Measurements from ENCODE around the gene TPGS2.
"Not testable (repeated sequence)": the region's sequence is repeated elsewhere in the genome, so short reads cannot be mapped to it uniquely, and the experiment has no call there.

TPGS2 gene

GRCh38 chr18:36777566-36777965, 51.2 kb downstream of the TPGS2 start:
- DNase-seq (ENCODE audit: low read depth in 3 of 3, low spot score in 1 of 3): no peak

DNA sequence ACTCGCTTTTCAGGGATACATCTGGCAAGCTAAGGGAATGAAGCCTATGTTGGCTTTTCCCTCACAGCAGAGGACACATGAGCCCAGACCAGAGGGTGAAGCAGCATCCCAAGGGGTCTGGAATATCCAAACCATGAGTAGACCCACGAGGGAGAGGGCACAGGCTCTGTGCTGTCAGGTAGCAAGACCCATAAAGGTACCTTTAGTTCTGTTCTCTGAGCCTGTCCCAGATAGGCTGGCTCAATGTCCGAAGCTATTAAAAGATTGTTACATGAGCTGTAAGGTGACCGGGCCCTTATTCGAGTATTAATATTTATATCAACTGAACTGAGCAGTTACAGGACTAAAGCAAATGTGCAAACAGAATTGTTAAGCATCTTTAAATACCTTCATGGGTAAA, 52.2 kb downstream of the TPGS2 start:
- DNase-seq (ENCODE audit: low read depth in 3 of 3, low spot score in 1 of 3): no peak

- no peak for DNase-seq (ENCODE audit: low read depth in 3 of 3, low spot score in 1 of 3)
Measured at GRCh38 chr18:36775396-36775795, 53.4 kb downstream of the TPGS2 start.

- DNase-seq (ENCODE audit: low read depth in 3 of 3, low spot score in 1 of 3): no peak
Measured at GRCh38 chr18:36772241-36772723, 56.5 kb downstream of the TPGS2 start.

DNA sequence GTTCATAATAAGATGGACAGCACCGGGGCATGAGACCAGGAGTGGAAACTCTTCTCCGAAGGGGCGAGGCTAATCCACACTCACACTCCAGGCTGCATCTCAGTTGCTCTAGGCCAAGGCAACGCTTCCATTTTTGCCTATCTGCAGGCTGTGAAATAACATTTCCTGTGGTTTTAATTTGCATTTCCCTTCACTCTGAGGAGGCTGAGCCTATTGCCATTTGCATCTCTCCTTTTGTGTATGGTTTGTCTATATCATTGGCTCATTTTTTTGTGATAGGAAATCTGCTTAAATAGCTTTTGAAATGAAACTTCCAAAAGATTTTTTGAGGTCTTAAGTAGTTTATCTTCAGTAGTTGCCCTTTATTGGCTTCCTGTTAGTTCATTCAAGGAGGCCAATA, 57.6 kb downstream of the TPGS2 start:
- DNase-seq (ENCODE audit: low read depth in 3 of 3, low spot score in 1 of 3): no peak

DNA sequence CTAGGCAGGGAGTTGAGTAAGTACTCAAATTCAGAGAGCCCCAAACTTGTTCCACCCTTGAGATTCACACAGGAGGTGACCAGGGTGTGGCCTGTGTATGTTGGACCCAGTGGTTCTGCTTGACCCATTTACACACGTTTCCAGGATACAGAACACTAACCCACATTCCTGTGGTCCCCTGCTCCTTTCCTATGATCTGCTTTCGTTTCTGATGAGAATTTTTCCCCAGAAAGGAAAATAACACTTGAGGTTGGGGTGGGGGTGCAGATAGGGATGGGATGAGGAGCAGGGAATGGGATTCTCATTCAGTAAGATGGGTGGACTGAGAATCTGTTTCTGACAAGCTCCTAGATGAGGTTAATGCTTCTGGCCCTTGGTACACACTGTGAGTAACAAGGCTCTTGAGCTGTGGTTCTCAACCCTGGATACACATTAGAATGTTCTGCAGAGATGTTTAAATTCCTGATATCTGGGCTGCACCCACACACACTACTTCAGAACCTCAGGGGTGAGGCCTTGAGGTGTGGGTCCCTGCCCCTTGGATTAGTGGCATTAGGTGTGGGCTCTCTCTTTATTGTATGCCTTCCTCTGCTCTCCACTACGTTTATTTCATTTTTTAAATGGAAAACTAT, 58.4 kb downstream of the TPGS2 start:
- no peak for DNase-seq (ENCODE audit: low read depth in 3 of 3, low spot score in 1 of 3)

DNA sequence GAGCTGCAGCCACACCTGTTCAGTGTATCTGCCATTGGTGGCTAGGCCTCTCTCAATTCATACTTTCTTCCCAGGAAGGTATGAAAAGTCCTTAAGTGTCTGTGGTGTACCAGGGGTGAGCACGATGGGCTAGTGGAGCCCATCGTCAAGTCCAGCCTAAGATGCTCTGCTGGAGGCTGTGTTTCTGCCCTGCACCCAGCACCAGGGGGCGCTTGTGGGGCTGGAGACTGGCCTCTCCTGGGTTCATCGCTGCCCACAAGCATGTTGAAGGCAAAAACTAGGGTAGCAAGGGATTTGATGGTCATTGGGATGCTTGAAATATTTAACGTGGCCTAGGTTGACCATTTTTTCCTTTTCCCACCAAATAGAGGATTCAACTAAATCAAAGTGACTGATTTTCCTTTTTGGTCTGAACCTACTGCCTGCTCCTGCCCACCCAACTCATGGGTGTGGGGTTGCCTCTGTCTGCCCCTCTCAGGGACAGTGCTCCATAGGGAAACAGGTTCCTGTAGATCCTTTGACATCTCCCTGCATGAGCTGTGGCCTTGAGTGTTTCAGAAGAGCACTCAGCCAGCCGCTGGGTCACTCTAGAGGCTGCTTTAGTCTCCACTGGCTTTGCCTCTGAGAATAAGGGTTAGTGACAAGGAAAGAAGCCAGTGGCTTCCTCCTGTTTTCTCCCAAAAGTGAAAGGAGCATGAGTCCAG, 59.0 kb downstream of the TPGS2 start:
- DNase-seq (ENCODE audit: low read depth in 3 of 3, low spot score in 1 of 3): no peak

DNA sequence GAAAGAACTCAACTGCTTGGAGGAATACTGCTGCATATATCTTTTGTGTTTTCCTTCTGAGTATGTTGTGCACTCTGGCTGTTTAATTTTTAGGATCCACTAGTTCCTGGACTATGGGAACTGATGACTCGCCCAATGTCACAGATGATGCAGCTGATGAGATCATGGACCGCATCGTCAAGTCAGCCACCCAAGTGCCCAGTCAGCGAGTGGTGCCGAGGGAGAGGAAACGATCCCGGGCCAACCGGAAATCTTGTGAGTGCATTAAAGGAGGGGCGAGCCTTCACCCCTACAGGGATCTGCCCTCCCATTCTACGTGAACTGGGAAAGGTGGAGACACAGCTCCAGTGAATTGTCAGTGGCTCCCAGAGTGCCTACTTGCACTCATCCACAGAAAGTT, 59.6 kb downstream of the TPGS2 start:
- no peak for DNase-seq (ENCODE audit: low read depth in 3 of 3, low spot score in 1 of 3)

DNA sequence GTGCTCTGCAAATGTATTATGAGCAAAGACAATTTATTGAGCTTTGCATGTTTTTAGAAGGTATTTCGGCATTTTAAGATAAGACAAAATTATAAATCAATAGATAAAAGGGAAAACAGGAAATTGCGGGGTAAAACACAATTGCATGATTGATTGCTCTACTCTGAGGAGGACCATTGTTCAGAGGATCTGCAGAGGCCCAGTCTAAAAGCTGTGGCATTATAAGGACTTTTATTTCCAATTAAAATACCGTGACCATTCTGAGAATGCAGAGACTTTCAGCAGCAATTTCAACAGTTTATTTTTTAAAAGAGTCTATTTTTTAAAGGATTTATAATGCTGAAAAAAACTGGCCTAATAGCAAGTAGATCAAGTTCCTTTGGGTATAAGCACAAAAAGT, 62.0 kb downstream of the TPGS2 start:
- DNase-seq (ENCODE audit: low read depth in 3 of 3, low spot score in 1 of 3): no peak

GRCh38 chr18:36762965-36763364, 65.8 kb downstream of the TPGS2 start:
- DNase-seq (ENCODE audit: low read depth in 3 of 3, low spot score in 1 of 3): not testable (repeated sequence)

DNA sequence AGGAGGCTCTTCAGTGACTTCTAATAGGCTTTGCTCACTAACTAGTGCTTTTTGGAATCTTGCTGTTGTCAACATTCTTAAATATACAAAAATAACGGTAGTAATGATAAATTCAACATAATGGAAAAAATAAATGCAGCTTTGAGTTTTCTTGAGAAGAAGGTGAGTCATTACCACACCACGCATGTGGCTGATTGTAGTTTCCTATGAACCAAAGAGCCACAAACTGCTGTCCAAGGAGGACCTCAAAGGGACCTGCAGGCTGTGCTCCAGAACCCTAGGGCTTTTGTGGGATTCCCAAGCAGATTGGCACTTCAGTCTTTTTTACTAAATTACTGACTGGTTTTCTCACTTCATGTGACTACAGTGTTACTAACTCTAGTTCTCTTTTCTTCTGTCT, 66.7 kb downstream of the TPGS2 start:
- no peak for DNase-seq (ENCODE audit: low read depth in 3 of 3, low spot score in 1 of 3)

- DNase-seq (ENCODE audit: low read depth in 3 of 3, low spot score in 1 of 3): no peak
Measured at GRCh38 chr18:36761186-36761698, 67.6 kb downstream of the TPGS2 start.

DNA sequence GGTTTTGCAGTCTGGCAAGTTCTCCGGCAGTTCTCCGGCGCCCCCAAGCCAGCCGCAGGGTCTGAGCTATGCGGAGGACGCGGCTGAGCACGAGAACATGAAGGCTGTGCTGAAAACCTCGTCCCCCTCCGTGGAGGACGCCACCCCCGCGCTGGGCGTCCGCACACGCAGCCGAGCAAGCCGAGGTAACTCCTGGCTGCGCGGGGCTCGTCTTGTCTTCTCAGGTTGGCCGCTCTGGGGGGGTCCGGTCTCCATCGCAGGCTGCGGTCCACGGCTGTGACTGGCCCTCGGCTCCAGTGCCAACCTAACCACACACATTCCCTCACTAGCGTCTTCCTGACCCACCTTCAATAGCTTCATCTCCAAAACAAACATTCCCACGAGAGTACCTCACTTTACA, 68.2 kb downstream of the TPGS2 start:
- no peak for DNase-seq (ENCODE audit: low read depth in 3 of 3, low spot score in 1 of 3)

DNA sequence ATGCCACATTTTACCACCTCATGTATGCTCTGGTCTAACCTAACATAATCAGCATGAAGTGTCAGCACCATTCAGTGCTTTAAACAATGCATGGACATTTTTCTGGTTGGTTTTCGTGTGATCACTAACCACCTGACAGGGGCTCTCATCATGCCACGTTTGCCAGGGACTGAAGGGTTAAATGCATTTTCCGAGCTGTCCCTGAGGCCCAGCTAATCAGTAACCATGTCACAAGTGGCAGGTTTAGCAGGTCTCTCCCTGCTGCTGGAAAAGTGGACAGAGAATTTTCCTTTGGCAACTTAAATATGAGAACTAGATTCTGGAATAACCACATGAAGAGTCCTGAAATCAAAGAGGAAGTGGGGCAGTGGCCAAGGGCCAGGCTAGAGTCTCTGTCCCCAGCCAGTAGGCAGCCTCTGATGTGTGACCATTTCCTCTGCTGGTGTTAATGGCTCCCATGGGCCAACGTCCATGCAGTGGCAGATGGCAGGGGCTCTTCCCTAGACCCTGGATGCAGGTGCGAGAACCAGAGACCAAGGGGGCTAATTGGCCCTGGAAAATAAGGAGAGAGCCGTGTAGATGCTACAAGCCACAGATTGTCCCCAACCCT, 69.5 kb downstream of the TPGS2 start:
- DNase-seq (ENCODE audit: low read depth in 3 of 3, low spot score in 1 of 3): no peak

DNA sequence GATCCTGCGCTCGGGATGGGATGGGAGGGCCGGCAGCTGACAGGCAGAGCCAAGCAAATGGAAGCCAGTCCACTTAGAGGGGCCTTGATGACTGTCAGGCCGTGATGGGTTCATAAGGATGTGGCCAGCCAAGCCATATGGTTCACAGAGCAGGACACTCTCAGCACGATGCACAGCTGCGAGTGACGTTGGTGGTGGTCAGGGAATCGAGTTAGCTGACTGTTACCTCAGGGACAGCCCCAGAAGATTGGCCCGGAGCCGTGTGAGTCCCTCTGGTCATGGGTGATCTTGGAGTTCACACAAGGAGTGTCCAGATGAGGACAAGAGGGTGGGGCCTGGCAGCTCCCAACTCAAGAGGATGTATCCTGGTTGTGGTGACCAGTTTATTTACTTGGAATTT, 70.2 kb downstream of the TPGS2 start:
- no peak for DNase-seq (ENCODE audit: low read depth in 3 of 3, low spot score in 1 of 3)

GRCh38 chr18:36757991-36758390, 70.8 kb downstream of the TPGS2 start:
- DNase-seq (ENCODE audit: low read depth in 3 of 3, low spot score in 1 of 3): no peak

DNA sequence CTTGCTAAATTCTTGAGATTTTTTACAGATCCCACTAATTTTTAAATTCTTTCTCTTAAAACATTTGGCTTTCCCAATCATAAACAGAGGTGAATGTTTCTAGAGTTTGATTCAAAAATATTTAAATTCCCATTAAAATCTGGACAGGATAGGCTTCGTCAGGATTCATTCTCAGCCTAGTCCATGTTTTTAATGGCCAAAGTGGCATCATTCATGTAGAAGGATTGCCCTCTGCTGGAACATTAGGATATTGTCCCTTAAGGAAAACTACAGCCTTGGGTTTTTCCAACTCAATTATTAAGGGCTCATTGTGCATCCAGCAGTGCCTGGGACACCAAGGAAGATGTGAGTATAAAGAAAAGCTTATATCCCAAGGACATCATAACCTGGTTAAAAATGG, 71.7 kb downstream of the TPGS2 start:
- no peak for DNase-seq (ENCODE audit: low read depth in 3 of 3, low spot score in 1 of 3)

DNA sequence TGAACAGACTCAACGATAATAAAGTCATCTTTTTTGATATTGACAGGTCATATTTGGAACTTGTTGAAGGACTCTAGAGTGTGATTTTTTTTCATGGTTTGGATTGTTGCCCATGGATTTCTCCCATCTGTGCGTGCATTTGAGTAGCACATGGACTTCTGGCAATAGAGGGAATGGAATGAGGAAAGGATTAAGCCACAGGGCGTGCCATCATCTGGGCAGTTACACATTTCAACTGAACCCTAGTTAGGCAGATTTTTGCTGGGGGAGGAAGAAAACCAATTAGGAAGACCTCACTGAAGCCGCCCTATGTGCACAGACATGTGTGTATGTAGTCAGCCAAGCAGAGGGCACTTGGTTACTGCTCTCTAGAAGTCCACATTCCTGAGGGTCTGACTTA, 72.6 kb downstream of the TPGS2 start:
- no peak for DNase-seq (ENCODE audit: low read depth in 3 of 3, low spot score in 1 of 3)

GRCh38 chr18:36752929-36753865, 75.6 kb downstream of the TPGS2 start:
- no peak for DNase-seq (ENCODE audit: low read depth in 3 of 3, low spot score in 1 of 3)

- no peak for DNase-seq (ENCODE audit: low read depth in 3 of 3, low spot score in 1 of 3)
Measured at GRCh38 chr18:36745219-36745975, 83.4 kb downstream of the TPGS2 start.

All from stimulated activated CD4-positive, alpha-beta T cell treated with anti-CD3 and anti-CD28 coated beads, TNF-alpha, amount 100 ng/mL, for 1 hour (primary cell).